ENCODE measurements around the gene BBS7.

The BBS7 gene

GRCh38 chr4:121789960-121790829, 80.1 kb downstream of the BBS7 start:
- no peak for DNase-seq

GRCh38 chr4:121789455-121789854, 80.8 kb downstream of the BBS7 start:
- DNase-seq: no peak

GRCh38 chr4:121788896-121789295, 81.4 kb downstream of the BBS7 start:
- DNase-seq: no peak

- DNase-seq: no peak
These were observed 84.1 kb downstream of the BBS7 start for GRCh38 chr4:121786221-121786620.

GRCh38 chr4:121785479-121785878, 84.8 kb downstream of the BBS7 start:
- no peak for DNase-seq

GRCh38 chr4:121784975-121785374, 85.3 kb downstream of the BBS7 start:
- DNase-seq: no peak

GRCh38 chr4:121784401-121784800, 85.9 kb downstream of the BBS7 start:
- DNase-seq: no peak

GRCh38 chr4:121783210-121783609, 87.1 kb downstream of the BBS7 start:
- DNase-seq: no peak

GRCh38 chr4:121778991-121779628, 91.2 kb downstream of the BBS7 start:
- DNase-seq: no peak

GRCh38 chr4:121777625-121778024, 92.6 kb downstream of the BBS7 start:
- no peak for DNase-seq

- DNase-seq: no peak
These were observed 93.5 kb downstream of the BBS7 start for GRCh38 chr4:121776610-121777401.
